HG03139 (cell line): ENCODE results near the gene ATP6V1G1.
"Not testable (repeated sequence)": the region's sequence is repeated elsewhere in the genome, so short reads cannot be mapped to it uniquely, and the experiment has no call there.

Source experiments
- ATAC-seq: cut with Tn5 transposase; IDR thresholded peaks from one replicate; pipeline ENCODE4 v1.9.1; 2021; ENCODE audit not compliant: unreplicated experiment

The ATP6V1G1 gene

GRCh38 chr9:114578134-114578533 is 9.4 kb upstream of the ATP6V1G1 start:
- not testable (repeated sequence) for ATAC-seq

- ATAC-seq: no peak
Observed at GRCh38 chr9:114580609-114581193, 6.9 kb upstream of the ATP6V1G1 start.

GRCh38 chr9:114583371-114584155 is 4.0 kb upstream of the ATP6V1G1 start:
- ATAC-seq: no peak

DNA sequence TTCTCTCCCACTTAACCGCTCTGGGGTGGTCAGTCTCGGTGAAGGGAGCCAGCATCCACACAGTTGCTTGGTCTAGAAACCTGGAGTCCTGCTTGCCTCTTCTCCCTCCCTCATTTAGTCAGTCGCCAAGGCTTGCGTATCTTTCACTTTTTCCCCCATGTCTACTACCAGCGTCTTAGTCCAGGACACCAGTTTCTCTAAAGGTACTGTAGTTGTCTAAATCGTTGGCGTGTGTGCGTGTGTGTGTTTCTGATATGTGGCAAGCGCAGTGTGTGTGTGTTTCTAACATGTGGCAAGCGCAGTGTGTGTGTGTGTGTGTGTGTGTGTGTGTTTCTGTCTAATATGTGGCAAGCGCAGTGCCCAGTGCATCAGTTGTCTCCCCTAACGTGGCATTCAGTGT is 641 bp downstream of the ATP6V1G1 start:
- no peak for ATAC-seq

- no peak for ATAC-seq
Observed at GRCh38 chr9:114588651-114589526, 1.3 kb downstream of the ATP6V1G1 start.

DNA sequence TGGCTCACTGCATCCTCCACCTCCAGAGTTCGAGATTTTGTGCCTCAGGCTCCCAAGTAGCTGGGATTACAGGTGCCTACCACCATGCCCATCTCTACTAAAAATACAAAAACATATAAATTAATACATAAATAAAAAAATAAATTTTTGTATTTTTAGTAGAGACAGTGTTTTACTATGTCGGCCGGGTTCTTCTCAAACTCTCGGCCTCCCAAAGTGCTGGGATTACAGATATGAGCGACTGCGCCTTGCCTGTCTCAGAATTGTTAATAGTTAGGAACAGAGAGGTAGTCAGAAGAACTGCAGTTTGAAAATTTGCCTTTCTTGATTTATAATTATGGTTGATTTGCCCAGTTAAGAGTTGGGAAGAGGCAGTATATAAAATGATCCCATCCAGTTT is 2.8 kb downstream of the ATP6V1G1 start:
- no peak for ATAC-seq

DNA sequence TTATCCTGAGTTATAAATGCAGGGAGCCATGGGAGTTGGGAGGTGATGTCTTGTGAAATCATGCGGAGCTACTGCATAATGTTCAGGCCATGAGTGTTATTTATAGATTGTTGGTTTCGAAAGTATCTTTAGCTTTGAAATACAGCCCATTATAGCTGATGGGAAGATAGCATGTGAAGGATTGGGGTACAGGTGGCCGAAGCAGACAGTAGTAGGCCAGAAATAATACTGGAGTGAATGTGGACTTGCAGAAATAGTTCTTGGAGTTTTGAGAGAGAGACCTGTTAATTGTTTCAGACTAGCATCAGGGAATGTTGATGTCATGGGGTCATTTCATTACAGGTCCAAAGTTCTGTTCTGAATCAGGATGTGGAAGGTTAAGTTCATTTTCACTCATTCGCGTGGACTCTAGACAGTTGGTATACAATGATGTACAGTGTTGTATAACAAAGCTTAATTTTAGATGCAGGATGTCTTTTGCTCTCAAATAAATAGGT is 3.8 kb downstream of the ATP6V1G1 start:
- ATAC-seq: no peak

- no peak for ATAC-seq
Observed at GRCh38 chr9:114591849-114592248, 4.3 kb downstream of the ATP6V1G1 start.

GRCh38 chr9:114592356-114592755 is 4.8 kb downstream of the ATP6V1G1 start:
- no peak for ATAC-seq

DNA sequence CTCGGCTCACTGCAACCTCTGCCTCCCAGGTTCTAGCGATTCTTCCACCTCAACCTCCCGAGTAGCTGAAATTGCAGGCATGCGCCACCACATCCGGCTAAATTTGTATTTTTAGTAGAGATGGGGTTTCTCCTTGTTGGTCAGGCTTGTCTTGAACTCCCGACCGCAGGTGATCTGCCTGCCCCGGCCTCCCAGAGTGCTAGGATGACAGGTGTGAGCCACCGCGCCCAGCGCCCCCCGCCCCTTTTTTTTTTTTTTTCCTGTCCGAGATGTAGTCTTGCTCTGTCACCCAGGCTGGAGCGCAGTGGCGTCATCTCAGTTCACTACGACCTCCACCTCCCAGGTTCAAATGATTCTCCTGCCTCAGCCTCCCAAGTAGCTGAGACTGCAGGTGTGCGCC is 6.6 kb downstream of the ATP6V1G1 start:
- no peak for ATAC-seq

- not testable (repeated sequence) for ATAC-seq
Observed at GRCh38 chr9:114600502-114601248, 13.1 kb downstream of the ATP6V1G1 start.

- not testable (repeated sequence) for ATAC-seq
Observed at GRCh38 chr9:114601787-114602186, 14.2 kb downstream of the ATP6V1G1 start.

DNA sequence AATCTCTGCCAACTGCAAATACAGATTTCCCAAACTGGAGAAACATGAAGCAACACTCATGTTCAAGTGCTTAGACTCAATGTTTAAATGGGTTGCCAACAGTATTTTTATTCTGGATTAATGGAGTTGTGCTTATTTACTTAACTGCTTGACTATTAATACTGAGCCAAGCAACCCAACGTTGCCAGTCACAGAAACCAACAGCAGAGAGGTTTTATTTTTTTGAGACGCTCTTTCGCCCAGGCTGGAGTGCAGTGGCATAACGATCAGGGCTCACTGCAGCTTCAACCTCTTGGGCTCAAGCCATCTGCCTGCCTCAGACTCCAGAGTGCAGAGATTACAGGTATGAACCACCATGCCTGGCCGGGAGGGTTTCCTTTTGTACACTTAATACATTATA is 15.1 kb downstream of the ATP6V1G1 start:
- no peak for ATAC-seq

GRCh38 chr9:114603248-114603647 is 15.7 kb downstream of the ATP6V1G1 start:
- no peak for ATAC-seq

DNA sequence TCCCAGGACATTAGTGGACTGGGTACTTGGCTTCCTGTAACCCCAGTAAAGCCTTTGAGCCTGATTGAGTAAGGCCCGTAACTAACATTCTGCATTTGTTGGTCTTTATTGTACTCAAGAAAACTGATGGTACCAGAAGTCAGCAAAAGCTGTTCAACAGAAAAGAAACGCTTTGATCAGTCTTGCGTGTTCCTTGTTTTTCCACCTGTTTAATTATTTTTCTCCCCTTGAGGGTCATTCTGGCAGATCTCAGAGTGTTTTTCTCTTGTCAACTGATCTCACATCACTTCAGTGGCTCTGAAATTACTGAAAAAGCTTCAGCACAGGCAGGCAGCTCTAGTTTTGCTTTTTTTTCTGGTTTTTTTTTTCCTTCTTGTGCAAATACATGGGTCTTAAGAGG is 17.4 kb downstream of the ATP6V1G1 start:
- no peak for ATAC-seq

GRCh38 chr9:114606068-114606467 is 18.5 kb downstream of the ATP6V1G1 start:
- no peak for ATAC-seq

- ATAC-seq: no peak
Observed at GRCh38 chr9:114606597-114607207, 19.1 kb downstream of the ATP6V1G1 start.

DNA sequence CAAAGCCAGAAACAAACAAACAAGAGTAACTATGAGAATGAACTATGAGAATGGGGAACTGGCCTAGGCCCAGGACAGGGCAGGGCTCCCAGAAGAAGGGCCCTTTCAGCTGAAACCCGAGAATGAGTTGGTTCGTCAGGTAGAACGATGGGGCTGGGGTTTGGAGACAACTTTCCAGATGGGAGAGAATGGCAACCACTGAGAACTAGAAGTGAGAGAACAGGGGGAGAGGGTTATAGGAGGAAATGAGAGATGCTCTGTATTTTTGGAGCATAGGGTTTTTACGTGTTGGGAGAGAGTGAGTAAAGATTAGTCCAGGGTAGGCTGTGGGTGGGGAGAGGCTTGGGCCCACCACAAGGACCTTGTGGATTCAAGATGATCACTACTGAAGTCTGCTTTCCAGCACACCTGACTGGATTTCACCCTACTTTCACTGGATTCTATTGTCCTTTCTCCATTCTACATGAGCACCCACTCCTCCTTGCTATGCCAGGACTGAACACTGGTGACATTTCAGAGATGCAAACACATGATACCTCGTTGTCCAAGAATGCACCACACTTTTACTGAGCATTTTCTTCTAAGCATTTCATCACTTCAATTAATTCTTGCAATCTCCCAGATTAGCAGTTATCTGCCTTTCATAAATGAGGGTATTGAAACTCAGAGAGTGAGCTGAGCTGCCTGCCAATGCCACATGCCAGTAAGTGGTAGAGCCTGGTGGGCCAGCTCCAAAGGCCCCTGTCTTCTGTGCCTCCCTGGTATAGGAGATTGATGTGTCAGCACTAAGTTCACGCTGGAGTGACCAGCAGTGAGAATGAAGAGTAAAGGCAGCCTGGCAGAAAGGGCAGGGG is 20.3 kb downstream of the ATP6V1G1 start:
- no peak for ATAC-seq

- no peak for ATAC-seq
Observed at GRCh38 chr9:114608525-114608796, 20.9 kb downstream of the ATP6V1G1 start.
